ENCODE measurements around the gene GRIA4. TPM values are rescaled to one million over a fixed set of nuclear protein-coding genes. Genes with fewer than 3 reads are reported as not detected.

The GRIA4 gene
- total and polyA plus RNA-seq, 5 donors from 2014 or later: not detected

DNA sequence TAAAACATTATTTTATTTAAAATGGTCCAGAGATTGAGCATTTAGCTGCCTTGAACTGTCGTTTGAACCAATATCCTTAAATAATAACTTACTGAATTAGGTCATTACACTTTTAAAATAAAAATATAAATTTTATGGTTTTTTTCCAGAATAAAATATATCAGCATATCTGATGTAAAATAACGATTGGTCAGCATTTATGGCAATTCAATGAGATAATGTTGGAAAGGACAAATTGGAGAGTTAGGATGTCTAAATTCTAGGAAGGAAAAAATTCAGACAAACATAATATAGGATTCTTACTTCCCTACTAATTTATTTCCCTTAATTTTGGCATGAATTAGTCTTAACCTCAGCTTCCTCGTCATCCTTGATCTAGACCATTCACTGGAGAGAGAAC is 113.4 kb downstream of the GRIA4 start:
- no peak overlapping the region for H3K4me3 Mint-ChIP-seq

GRCh38 chr11:105732611-105733010 is 122.7 kb downstream of the GRIA4 start:
- Mint-ChIP-seq H3K27ac (no peak overlapping the region), H3K9me3 (peaks cover 0 to 10% (median 6%) of the 10 kb centered on the region in 7 donors), H3K27me3 (no peaks in the 10 kb centered on the region), H3K4me3 (no peak overlapping the region), H3K4me1 (no peaks in the 10 kb centered on the region), H3K36me3 (no peaks in the 10 kb centered on the region)
- Histone ChIP-seq H3K4me3 (ENCODE audit: low read depth, low read length) (no peak overlapping the region), H3K4me1 (ENCODE audit: control insufficient read depth, insufficient read depth, low read length, poor library complexity, severe bottlenecking) (no peaks in the 10 kb centered on the region), H3K9me3 (ENCODE audit: control insufficient read depth in 2 of 2, low read length in 2 of 2) (no peaks in the 10 kb centered on the region), H3K36me3 (ENCODE audit: control insufficient read depth, insufficient read depth, low read length) (no peaks in the 10 kb centered on the region), H3K27ac (ENCODE audit: insufficient read depth, low read length, poor library complexity, severe bottlenecking) (no peak overlapping the region), H3K27me3 (ENCODE audit: control insufficient read depth, insufficient read depth, low read length) (no peaks in the 10 kb centered on the region)
- DNase-seq: no peak
- no peak for ATAC-seq (ENCODE audit: low read depth in 2 of 2)

More for the DNA sequence above, 113.4 kb downstream of the GRIA4 start:
- Mint-ChIP-seq H3K27ac (no peak overlapping the region), H3K4me1 (no peaks in the 10 kb centered on the region), H3K9me3 (peaks cover 0 to 8% (median 2%) of the 10 kb centered on the region in 7 donors), H3K27me3 (no peaks in the 10 kb centered on the region), H3K36me3 (no peaks in the 10 kb centered on the region)
- Histone ChIP-seq H3K27me3 (ENCODE audit: control insufficient read depth, insufficient read depth, low read length) (no peaks in the 10 kb centered on the region), H3K4me3 (ENCODE audit: low read depth, low read length) (no peak overlapping the region), H3K27ac (ENCODE audit: insufficient read depth, low read length, poor library complexity, severe bottlenecking) (no peak overlapping the region), H3K4me1 (ENCODE audit: control insufficient read depth, insufficient read depth, low read length, poor library complexity, severe bottlenecking) (no peaks in the 10 kb centered on the region), H3K9me3 (ENCODE audit: control insufficient read depth in 2 of 2, low read length in 2 of 2) (no peaks in the 10 kb centered on the region), H3K36me3 (ENCODE audit: control insufficient read depth, insufficient read depth, low read length) (no peaks in the 10 kb centered on the region)
- ATAC-seq (ENCODE audit: low read depth in 2 of 2): no peak
- no peak for DNase-seq

GRCh38 chr11:105734426-105734825 is 124.6 kb downstream of the GRIA4 start:
- no peak overlapping the region for H3K27ac ChIP-seq (ENCODE audit: insufficient read depth, low read length, poor library complexity, severe bottlenecking)
- Mint-ChIP-seq H3K9me3 (peaks cover 0 to 6% (median 1%) of the 10 kb centered on the region in 7 donors), H3K27me3 (no peaks in the 10 kb centered on the region), H3K4me3 (no peak overlapping the region), H3K27ac (no peak overlapping the region), H3K4me1 (no peaks in the 10 kb centered on the region), H3K36me3 (no peaks in the 10 kb centered on the region)
- H3K9me3 ChIP-seq (ENCODE audit: control insufficient read depth in 2 of 2, low read length in 2 of 2): no peaks in the 10 kb centered on the region
- no peak overlapping the region for H3K4me3 ChIP-seq (ENCODE audit: low read depth, low read length)
- ATAC-seq (ENCODE audit: low read depth in 2 of 2): no peak
- H3K4me1 ChIP-seq (ENCODE audit: control insufficient read depth, insufficient read depth, low read length, poor library complexity, severe bottlenecking): no peaks in the 10 kb centered on the region
- no peak for DNase-seq
- H3K27me3 ChIP-seq (ENCODE audit: control insufficient read depth, insufficient read depth, low read length): no peaks in the 10 kb centered on the region
- H3K36me3 ChIP-seq (ENCODE audit: control insufficient read depth, insufficient read depth, low read length): no peaks in the 10 kb centered on the region

GRCh38 chr11:105738251-105738650 is 128.4 kb downstream of the GRIA4 start:
- H3K36me3 Mint-ChIP-seq: no peaks in the 10 kb centered on the region
- H3K27me3 ChIP-seq (ENCODE audit: control insufficient read depth, insufficient read depth, low read length): no peaks in the 10 kb centered on the region
- peaks cover 0 to 3% (median 0%) of the 10 kb centered on the region in 7 donors for H3K9me3 Mint-ChIP-seq
- H3K9me3 ChIP-seq (ENCODE audit: control insufficient read depth in 2 of 2, low read length in 2 of 2): no peaks in the 10 kb centered on the region
- H3K4me3 ChIP-seq (ENCODE audit: low read depth, low read length): no peak overlapping the region
- H3K36me3 ChIP-seq (ENCODE audit: control insufficient read depth, insufficient read depth, low read length): no peaks in the 10 kb centered on the region
- no peak overlapping the region for H3K4me3 Mint-ChIP-seq
- DNase-seq (no peak), ATAC-seq (ENCODE audit: low read depth in 2 of 2) (no peak)
- no peak overlapping the region for H3K27ac ChIP-seq (ENCODE audit: insufficient read depth, low read length, poor library complexity, severe bottlenecking)
- H3K27me3 Mint-ChIP-seq: no peaks in the 10 kb centered on the region
- H3K4me1 ChIP-seq (ENCODE audit: control insufficient read depth, insufficient read depth, low read length, poor library complexity, severe bottlenecking): no peaks in the 10 kb centered on the region
- no peaks in the 10 kb centered on the region for H3K4me1 Mint-ChIP-seq
- no peak overlapping the region for H3K27ac Mint-ChIP-seq

DNA sequence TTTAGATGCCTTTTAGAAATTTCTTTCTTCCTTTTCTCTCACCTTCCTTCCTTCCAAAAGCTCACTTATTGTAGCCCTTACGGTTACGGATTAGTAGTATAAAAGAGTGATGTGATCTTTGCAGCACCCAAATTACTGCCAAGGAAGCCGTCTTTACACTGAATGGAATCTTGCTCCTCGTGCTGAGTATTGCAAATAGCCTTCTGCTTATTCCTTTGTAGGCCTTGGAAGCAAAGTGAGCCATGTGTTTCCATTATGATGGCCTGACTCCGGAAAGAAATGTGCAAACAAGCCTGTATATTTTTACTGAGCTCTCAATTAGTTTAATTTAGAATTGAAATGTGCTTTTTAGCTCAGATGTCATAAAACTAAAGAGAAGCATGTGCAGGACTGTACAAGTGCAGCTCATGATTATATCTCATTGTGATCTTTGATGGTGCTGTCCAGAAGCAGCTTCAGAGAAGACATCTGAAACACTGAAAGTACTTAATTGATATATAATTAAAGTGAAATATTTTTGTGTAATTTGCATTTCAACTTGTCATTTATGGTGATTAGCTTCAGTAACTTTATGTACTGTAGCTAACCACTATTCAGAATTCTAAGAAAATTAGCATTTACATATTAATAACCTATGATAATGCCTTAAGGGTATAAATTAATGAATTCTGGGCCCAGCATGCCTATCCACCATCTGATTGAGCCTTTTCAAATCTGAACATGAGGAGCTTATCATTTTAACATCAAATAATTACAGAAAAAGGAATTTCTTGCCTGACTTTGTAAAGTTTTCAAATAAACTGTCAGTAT is 129.3 kb downstream of the GRIA4 start:
- H3K4me1 Mint-ChIP-seq: no peaks in the 10 kb centered on the region

GRCh38 chr11:105740164-105740903 is 130.5 kb downstream of the GRIA4 start:
- no peaks in the 10 kb centered on the region for H3K27me3 ChIP-seq (ENCODE audit: control insufficient read depth, insufficient read depth, low read length)
- no peaks in the 10 kb centered on the region for H3K9me3 ChIP-seq (ENCODE audit: control insufficient read depth in 2 of 2, low read length in 2 of 2)
- no peaks in the 10 kb centered on the region for H3K36me3 ChIP-seq (ENCODE audit: control insufficient read depth, insufficient read depth, low read length)
- ATAC-seq (ENCODE audit: low read depth in 2 of 2) (no peak), DNase-seq (no peak)
- H3K4me3 ChIP-seq (ENCODE audit: low read depth, low read length): no peak overlapping the region
- Mint-ChIP-seq H3K36me3 (no peaks in the 10 kb centered on the region), H3K4me3 (no peak overlapping the region), H3K27me3 (no peaks in the 10 kb centered on the region), H3K4me1 (no peaks in the 10 kb centered on the region), H3K9me3 (peaks cover 0 to 1% (median 0%) of the 10 kb centered on the region in 7 donors), H3K27ac (no peak overlapping the region)
- H3K4me1 ChIP-seq (ENCODE audit: control insufficient read depth, insufficient read depth, low read length, poor library complexity, severe bottlenecking): no peaks in the 10 kb centered on the region
- H3K27ac ChIP-seq (ENCODE audit: insufficient read depth, low read length, poor library complexity, severe bottlenecking): no peak overlapping the region

More for the DNA sequence above, 129.3 kb downstream of the GRIA4 start:
- Mint-ChIP-seq H3K27me3 (no peaks in the 10 kb centered on the region), H3K9me3 (peaks cover 0 to 3% (median 0%) of the 10 kb centered on the region in 7 donors), H3K4me3 (no peak overlapping the region), H3K27ac (no peak overlapping the region), H3K36me3 (no peaks in the 10 kb centered on the region)
- Histone ChIP-seq H3K27ac (ENCODE audit: insufficient read depth, low read length, poor library complexity, severe bottlenecking) (no peak overlapping the region), H3K4me1 (ENCODE audit: control insufficient read depth, insufficient read depth, low read length, poor library complexity, severe bottlenecking) (no peaks in the 10 kb centered on the region), H3K4me3 (ENCODE audit: low read depth, low read length) (no peak overlapping the region), H3K9me3 (ENCODE audit: control insufficient read depth in 2 of 2, low read length in 2 of 2) (no peaks in the 10 kb centered on the region), H3K27me3 (ENCODE audit: control insufficient read depth, insufficient read depth, low read length) (no peaks in the 10 kb centered on the region), H3K36me3 (ENCODE audit: control insufficient read depth, insufficient read depth, low read length) (no peaks in the 10 kb centered on the region)
- DNase-seq (no peak), ATAC-seq (ENCODE audit: low read depth in 2 of 2) (no peak)

- H3K27me3 ChIP-seq (ENCODE audit: control insufficient read depth, insufficient read depth, low read length): no peaks in the 10 kb centered on the region
- ATAC-seq (ENCODE audit: low read depth in 2 of 2): no peak
- H3K27ac ChIP-seq (ENCODE audit: insufficient read depth, low read length, poor library complexity, severe bottlenecking): no peak overlapping the region
- Mint-ChIP-seq H3K27ac (no peak overlapping the region), H3K4me3 (no peak overlapping the region), H3K9me3 (no peaks in the 10 kb centered on the region), H3K4me1 (no peaks in the 10 kb centered on the region), H3K27me3 (no peaks in the 10 kb centered on the region), H3K36me3 (no peaks in the 10 kb centered on the region)
- no peaks in the 10 kb centered on the region for H3K9me3 ChIP-seq (ENCODE audit: control insufficient read depth in 2 of 2, low read length in 2 of 2)
- H3K4me1 ChIP-seq (ENCODE audit: control insufficient read depth, insufficient read depth, low read length, poor library complexity, severe bottlenecking): no peaks in the 10 kb centered on the region
- DNase-seq: no peak
- no peaks in the 10 kb centered on the region for H3K36me3 ChIP-seq (ENCODE audit: control insufficient read depth, insufficient read depth, low read length)
- H3K4me3 ChIP-seq (ENCODE audit: low read depth, low read length): no peak overlapping the region
Observed at GRCh38 chr11:105741488-105742020, 131.7 kb downstream of the GRIA4 start.
